Astrocyte of the hippocampus (primary cell): ENCODE data around the gene ACOX3.
"Not testable (repeated sequence)": the region's sequence is repeated elsewhere in the genome, so short reads cannot be mapped to it uniquely, and the experiment has no call there.

Experiments
- DNase-seq: peaks from one replicate; pipeline ENCODE4 v3.0.0; 2011; ENCODE audit warnings: low read depth, low spot score

ACOX3 gene

DNA sequence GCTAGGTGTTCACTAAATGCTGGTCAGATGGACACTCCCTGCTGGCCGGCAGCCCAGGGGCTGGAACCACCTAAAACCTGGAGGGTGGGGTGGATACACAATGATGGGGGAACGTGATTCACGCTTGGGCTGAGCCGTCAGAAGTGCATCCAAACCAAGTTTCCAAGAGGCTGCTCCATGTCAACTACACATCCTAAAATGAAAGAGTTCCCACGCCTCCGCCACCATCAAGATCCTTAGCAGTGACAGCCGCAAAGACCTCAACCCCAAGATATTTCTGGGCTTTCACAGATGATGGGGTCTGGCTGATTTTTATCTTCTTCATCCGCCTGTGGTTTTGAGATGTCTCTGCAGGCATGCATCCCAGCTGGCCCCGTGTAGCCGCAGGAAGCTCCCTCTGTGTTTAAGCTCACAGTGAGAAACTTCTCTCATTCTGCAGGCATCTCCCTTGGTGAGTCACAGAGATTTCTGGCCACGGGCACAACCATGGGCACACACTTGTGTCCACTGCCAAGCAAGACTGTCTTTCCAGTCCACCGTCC lies 86.5 kb downstream of the ACOX3 start:
- DNase-seq, result peak; percentile 35

DNA sequence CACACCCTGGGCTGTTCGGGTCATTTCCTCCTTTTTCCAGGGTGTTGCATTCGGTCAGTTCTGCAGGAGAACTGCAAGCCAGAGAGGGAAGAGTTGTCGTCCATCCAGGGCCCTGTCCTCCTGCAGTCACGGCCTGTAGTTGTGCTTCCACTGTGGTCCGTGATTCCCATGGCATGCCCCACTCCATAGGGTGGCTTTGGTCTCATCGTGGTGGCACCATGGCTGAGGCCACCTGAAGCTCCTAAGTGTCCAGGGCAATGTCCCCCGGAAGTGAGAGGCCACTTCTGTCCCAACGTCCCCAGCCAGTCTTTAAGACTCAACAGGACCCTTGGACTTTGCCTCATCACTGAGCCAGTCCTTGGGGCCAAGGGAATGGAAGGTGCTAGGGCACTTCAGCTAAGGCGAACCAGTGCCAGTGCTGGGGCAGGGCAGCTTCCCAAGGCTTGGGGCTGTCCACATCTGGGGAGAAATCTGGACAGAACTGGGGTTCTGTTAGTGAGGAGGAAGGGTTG lies 87.3 kb downstream of the ACOX3 start:
- no peak for DNase-seq

DNA sequence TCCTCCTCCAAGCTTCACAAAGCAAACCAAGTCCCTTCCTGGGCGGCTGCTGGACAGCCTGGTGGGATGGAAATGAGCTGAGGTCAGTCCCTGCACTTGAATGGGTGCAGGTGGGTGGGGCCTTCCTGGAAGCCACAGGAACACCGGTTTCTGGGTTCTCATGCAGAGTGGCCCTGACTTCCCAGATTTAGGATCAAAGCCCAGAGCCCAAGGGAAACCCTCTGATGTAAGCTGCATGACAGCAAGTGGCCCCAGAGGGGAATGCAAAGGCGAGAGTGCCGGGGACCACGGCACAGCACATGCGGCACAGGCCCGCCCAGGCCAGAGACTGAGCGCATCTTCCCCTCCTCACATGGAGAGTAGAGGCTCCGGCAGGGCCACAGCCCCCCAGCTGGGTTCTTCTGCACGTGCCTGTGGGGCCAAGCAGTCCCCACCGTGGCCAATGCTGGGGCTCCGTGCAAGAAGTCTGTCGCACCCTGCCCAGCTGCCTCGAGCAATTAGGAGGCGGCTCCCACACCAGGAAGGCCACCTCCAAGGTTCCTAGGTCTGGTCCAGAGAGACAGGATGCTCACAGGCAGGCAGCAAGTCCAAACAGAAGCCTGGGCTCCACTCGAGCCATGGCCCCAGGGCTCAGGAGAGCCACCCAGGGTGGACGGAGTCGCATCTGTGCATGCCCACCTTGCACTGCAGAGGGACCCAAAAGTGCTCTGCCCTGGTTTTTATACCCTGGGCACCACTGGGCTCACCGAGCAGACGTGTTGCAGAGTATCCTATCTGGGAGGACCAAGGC lies 88.0 kb downstream of the ACOX3 start:
- DNase-seq, result no peak

DNA sequence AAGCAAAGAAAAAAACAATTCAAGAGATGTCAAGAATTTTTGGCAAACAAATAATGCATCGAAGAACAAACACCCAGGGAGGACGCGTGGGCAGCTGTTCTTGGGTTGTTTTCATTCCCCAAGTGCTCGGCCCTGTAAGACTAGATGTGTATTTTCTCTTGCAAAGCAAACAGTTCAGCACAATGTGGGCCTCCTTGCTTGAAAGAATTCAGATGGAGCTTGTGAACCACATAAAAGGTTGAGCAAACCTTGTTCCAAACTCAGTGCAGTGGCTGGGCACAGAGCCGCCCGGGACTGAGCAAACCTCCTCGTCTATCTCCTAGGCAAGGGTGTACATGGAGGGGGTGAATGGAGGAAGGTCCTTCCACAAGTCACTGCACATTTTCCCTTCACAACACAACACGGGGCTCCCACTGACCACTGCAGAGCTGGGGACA lies 88.6 kb downstream of the ACOX3 start:
- peak; percentile 79 for DNase-seq

DNA sequence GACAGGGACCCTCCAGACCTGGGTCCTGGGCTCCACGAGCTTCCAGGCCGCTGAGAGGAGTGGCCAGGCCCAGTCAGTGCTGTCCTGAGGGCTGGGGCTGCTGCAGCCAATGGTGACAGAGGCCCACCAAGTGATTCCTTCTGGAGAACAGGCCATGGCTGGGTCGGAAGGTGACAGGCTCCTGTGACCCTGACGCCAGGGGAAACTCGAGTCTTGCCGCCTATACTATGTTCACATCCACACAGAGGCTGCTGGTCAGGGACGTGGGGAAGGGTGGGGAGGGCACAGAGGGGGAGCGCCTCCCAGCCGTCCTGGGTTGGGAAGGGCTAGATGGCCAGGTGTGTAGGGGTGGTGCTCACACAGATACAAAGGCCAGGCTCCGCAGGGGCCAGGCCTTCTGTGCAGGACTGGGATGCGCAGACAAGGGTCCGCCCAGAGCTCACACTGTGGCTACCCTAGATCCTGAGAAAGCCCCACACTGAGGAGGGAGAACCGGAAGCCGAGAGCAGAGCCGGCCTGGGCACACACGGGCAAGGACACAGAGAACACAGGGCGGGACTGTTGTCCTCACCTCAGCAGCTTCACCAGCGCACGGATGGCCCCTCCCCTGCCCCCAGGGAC lies 89.6 kb downstream of the ACOX3 start:
- DNase-seq, result no peak

DNA sequence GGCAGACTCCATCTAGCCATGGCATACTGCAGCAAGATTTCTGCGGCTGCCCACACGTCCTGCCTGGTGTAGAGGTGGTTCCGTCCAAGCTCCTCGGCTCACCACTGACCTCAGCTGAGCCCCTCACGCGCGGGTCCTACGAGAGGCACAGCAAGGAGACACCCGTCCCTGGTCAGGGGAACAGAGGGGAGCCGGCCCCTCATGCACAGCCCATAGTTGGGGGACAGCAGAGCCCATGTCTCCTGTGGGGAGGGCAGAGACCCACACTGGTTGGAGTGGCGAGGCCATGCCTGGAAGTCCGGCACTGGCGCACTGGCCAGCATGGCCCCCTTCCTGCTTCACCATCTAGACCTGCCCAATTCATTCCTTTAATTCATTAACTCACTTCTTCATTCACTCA lies 90.2 kb downstream of the ACOX3 start:
- DNase-seq, result no peak

DNA sequence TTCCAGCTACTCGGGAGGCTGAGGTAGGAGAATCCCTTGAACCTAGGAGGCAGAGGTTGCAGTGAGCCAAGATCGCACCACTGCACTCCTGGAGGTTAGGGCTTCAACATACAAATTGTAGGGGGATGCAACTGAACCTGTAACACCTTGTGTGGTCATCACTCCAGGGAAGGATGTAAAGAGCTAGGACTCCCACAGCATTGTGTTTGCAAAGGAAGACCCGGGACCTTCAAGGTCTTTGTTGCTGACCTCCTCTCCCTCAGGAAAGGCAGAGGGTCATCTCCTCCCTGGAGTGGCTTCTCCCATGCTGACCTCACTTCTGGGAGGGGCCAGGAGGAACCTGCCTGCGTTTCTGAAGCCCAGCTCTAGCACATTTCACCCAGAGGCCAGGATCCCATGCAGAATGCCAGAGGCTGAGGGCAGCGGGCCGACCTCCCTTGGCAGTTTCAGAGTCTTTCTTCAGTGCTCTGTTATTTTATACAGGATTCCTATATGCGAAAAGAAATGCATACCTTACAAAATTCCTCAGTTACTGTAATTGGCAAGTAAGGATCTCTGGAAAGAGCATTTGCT lies 90.8 kb downstream of the ACOX3 start:
- DNase-seq, result no peak

DNA sequence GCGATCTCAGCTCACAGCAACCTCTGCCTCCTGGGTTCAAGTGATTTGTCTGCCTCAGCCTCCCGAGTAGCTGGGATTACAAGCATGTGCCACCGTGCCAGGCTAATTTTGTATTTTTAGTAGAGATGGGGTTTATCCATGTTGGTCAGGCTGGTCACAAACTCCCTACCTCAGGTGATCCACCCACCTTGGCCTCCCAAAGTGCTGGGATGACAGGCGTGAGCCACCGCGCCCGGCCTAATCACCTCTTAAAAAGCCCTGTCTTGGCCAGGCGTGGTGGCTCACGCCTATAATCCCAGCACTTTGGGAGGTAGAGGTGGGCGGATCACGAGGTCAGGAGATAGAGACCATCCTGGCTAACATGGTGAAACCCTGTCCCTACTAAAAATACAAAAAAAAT lies 91.3 kb downstream of the ACOX3 start:
- DNase-seq, result not testable (repeated sequence)

DNA sequence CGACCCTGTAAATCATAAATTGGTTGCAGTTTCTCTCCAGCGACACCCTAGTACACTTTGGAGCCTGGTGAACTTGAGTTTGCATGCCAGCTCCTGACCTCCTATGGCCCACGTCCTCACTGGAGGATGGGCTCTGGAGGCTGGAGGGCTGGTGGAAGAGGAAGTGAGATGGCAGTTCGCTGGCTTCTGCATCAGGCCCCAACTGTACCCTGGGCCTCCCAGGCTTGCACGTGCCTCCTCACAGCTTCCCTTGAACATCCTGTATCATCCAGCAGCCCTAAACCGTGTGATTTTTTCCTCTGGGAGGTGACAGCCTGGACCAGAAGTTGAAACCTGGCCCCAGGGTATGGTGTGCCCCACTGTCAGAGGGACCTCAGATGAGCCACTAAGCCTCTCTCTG lies 92.5 kb downstream of the ACOX3 start:
- DNase-seq, result no peak

DNA sequence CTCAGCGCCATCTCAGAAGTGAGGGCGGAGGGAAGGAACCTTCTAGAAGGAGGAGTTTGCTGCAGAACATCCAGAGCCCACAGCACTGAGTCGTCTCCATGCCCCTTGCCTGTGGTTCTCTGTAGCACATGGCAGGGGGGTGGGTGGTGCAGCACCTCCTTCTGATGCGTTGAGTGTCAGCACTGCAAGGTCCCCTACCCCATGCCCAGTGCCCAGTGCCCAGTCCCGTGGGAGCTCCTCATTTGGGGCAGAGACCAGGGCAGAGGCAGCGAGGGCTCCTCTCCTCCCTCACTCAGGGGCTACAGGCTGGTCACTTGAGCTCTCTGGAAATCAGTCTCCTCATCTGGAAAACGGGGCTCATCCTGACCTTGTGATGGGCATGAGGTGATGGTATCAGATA lies 92.9 kb downstream of the ACOX3 start:
- no peak for DNase-seq

DNA sequence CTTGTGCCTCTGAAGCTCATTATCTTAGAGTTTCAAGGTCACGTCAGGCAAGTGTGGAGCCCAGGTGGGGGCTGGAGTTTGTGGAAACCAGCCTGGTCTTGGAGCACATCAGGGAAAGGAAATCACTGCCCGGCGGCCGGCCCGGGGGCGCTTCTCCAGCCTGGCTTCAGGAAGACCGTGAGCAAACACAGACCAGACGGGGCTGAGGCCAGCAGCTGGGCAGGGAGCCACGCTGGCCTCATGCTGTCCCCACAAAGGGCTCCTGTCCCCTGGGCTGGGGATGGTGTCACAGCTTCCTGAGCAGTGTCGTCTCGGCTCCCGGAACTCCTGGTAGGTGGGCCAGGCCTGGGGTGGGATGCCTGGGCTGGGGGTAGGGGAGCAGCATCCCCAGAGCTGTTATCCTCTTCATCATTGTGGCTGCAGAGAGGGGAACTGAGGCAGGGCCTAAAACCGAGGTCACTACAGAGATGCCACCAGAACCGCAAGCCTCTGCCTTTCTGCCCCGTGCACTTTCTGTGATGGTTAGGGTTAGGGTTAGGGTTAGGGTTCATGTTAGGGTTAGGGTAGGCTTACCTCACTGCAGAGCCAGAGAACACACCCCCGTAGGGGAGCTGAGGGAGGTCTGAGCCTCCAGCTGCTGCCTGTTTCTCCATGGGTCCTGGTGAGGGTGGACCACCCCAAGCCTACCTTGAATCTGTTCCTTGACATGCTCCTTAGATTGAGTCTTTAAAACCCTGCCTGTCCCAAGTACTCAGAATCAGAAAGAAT lies 93.5 kb downstream of the ACOX3 start:
- DNase-seq, result no peak

DNA sequence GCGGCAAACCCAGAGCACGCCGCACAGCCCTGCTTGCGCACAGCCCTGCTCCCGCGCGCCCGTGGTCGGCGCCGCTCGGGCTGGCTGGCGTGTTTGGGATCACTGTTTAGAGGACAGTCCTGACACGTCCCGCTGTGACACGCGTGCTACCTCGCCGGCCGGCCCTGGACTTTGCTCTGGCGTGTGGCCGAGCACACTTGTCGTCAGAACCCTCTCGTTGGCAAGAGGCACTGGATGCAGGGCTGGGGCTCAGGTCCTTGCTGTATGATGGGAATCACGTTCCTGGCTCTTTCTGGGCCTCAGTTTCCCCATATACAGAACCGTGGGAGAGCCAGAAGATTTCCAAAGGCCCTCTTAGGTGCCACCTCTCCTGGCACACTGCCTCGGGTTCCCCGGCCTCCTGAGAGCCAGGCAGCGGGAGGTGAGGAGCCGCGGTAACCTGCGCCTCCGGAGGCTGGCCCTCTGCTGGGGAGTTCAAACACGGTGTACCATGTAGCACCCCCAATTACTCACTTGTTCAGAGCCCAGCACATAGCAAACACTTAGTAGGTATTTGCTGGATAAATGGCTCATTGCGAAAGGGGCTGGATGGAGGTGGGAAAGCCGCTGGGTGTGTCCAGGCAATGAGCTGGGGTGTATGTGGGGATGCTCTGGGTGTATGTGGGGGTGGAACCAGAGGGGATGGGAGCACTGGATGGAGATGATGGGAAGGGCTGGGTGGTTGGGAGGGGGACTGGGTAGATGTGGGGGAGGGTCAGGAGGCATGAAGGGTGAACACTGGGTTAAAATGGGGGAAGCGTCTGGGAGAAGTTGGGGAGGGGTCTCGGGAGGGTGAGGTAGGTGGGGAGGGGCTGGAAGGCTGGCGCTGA lies 94.3 kb downstream of the ACOX3 start:
- DNase-seq, result no peak

DNA sequence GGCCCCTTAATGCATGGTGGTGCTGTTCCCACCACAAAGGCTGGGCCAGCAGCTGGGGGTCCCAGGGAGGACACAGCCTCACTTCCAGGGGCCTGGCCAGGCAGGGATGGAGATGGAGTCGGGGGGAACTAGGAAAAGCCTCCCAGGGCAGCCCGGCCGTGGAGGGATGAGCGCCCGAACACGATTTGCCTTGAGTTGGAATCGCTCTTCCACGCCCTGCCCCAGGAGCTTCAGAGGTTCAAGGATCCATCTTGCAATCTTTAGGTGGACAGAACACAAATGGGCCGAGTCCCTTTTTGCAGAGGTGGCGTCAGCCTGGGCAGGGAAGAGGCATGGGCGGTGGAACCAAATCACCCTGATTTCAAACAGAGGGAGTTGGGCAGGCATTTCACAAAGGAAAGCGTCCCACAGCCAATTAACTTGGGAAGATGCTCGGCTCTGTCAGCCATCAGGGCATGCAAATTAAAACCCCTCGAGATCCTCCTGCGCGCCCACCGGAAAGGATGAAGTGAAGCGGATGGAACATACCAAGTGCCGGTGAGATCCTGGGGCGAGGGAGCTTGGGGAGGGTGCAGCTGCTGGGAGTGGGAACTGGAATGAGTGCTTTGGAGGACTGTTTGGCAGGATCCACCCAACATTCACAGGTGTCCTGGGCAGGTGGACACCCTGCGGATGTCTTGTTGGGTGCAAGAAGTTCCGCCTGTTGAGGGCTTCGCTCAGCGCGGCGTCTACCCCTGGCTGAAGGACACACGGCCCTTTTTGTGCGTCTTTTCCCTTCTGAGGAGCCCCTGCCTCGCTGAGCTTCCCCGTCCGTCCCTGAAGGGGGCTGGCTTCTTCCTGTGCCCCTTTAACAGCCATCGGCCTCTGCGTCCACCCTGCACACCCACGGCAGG lies 95.2 kb downstream of the ACOX3 start:
- no peak for DNase-seq

DNA sequence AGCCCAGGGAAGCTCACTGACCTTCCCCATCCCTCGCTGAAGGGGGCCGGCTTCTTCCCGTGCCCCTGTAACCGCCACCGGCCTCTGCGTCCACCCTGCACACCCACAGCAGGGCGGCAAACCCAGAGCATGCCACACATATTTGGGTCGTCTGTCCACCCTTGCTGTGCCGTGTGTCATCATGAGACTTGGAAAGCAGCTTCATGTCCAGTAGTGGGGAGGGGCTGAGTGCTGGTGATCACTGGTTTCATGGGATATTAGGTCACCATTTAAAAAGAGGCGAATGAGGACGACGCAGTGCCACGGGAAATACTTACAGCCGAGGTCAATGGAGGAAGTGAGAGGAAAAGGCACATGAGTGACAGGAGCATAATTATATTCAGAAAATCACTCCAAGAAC lies 96.1 kb downstream of the ACOX3 start:
- DNase-seq, result peak; percentile 16

DNA sequence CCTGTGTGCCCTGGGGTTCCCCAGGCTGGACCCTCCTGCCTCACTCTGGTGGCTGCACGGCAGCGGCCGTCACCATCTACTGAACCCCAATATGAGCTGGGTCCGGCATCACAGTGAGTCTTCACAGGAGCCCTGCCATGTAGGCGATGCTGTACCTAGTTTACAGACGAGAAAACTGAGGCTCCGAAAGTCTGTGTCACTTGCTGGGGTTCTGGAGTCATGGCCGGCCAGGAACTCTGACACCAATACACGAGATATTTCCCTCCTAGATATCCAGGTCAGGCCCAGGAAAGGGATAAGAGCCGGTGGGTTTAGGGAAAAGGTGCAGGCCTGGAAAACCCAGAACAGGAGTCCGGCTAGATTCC lies 96.6 kb downstream of the ACOX3 start:
- DNase-seq, result no peak

DNA sequence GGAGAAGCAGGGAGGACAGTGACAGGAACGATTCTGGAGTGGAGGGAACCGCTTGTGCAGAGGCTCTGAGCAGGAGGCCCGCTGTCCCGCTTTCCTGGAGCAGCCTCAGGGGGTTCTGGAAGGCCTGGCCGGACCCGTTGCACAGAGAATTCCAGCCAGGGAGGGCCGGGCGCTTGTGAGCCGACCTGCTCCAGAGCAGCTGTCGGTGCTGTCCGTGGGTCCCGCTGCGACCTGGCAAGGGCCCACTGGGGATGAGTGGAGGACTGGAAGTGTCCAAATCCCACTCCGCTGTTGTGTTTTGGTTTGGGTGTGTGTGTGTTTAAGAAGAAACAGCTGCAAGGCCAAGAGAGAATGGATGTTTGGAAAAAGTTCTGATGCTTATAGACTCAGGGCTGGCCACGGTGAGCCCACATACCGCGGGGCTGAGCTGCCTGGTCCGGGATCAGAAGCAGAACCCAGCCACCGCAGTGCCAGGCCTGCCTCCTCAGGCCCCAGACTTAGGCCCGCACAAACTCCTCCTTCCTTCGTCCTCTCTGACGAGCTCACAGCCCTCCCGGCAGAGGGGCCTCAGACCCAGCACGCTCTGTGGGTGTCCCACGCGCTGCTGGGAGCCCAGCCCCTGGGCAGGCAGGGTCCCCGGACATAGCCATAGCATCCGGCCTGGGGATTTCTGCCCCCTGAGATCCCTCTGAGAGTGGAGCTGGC lies 97.1 kb downstream of the ACOX3 start:
- DNase-seq, result no peak

DNA sequence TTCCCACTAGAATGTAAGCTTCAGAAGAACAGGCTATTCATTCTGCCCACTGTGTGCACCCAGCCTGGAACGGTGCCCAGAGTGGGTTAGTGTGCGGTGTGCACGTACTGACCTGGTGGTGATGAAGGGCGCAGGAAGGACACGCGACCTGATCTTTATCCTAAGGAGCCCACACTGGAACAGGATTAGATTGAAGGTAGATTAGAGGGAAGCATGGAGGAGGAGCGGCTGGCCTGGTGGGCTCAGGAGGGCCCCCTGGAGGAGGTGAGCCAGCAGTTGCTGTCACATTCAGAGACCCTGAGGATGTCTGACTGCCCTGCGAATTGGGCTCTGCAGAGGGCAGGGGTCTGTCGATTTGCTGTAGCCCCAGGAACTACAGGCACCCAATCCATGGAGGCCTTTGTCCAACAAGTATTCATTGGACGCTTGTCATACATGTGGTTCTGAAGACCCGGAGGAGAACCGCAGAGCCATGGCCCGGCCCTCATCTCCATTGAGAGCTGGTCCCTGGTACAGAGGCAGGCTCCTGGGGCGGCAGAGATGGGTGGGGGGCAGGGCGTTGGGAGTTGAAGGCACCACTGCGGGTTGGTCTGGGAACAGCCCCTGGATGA lies 97.8 kb downstream of the ACOX3 start:
- DNase-seq, result peak; percentile 19

DNA sequence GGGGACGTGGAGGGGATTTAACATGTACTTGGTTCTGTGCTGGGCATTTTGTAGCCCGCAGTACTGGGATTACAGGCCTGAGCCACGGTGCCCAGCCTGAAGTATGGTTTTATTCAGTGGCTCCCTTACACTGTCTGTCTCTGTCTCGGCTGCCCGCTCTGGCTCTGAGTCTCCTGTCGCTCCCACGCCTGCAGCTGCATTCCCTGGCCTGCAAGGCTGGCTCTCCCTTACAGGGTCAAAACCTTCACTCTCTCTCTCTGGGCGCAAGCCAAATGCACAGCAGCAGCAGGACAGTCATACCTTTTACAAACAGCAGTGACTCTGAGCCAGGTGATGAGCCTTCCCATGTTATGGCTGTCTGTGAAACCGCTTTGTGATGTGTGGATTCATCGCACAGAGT lies 98.8 kb downstream of the ACOX3 start:
- DNase-seq, result no peak

DNA sequence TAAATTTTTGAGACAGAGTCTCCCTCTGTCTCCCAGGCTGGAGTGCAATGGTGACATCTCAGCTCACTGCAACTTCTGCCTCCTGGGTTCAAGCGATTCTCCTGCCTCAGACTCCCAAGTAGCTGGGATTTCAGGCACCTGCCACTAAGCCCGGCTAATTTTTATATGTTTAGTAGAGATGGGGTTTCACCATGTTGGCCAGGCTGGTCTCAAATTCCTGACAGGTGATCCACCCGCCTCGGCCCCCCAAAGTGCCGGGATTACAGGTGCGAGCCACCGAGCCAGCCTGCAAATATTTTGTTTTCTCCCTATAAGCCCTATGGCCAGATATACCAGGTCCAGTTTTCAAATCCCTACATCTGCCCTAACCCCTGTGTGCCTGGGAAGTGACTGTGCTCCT lies 99.2 kb downstream of the ACOX3 start:
- not testable (repeated sequence) for DNase-seq
